GM12891 (cell line): ENCODE data around the gene BTC.

ENCODE experiments used
- DNase-seq: peaks from one replicate; pipeline ENCODE4 v3.0.0; 2011; ENCODE audit warnings: low spot score; ENCODE audit not compliant: insufficient read length
- FAIRE-seq: peaks from 2 replicates; lab custom pipeline; 2011; peaks lifted over from hg19 to GRCh38; lab: Jason Lieb, UNC
- PAX5 ChIP-seq: IDR thresholded peaks from 2 replicates; pipeline ENCODE4 v1.6.1; 2011; ENCODE audit warnings: low read length, moderate library complexity, mild to moderate bottlenecking; ENCODE audit not compliant: insufficient read depth, severe bottlenecking
- POLR2A ChIP-seq: IDR thresholded peaks from 2 replicates; pipeline ENCODE4 v1.6.1; 2011; ENCODE audit warnings: low read depth, low read length, control low read depth
- POLR2AphosphoS5 ChIP-seq: IDR thresholded peaks from 2 replicates; pipeline ENCODE4 v1.6.1; 2011; ENCODE audit warnings: low read depth, low read length, control low read depth
- POU2F2 ChIP-seq: IDR thresholded peaks from 2 replicates; pipeline ENCODE4 v1.6.1; 2011; ENCODE audit warnings: low read depth, mild to moderate bottlenecking, control low read depth, low read length, moderate library complexity
- SPI1 ChIP-seq: IDR thresholded peaks from 2 replicates; pipeline ENCODE4 v1.6.1; 2011; ENCODE audit warnings: low read depth, low read length, control low read depth
- TAF1 ChIP-seq: IDR thresholded peaks from 2 replicates; pipeline ENCODE4 v1.6.1; 2011; ENCODE audit warnings: low read depth, low read length, control low read depth

The BTC gene

GRCh38 chr4:74800310-74800709 lies 6.0 kb upstream of the BTC start:
- no peak for DNase-seq

GRCh38 chr4:74796631-74797030 lies 2.3 kb upstream of the BTC start:
- DNase-seq (no peak), FAIRE-seq (no peak)
- TF ChIP-seq POLR2A (no peak), POLR2AphosphoS5 (no peak), POU2F2 (no peak), TAF1 (no peak), PAX5 (no peak), SPI1 (no peak)

More at GRCh38 chr4:74800310-74800709, 6.0 kb upstream of the BTC start:
- no peak for TF ChIP-seq TAF1
- no peak for TF ChIP-seq POLR2AphosphoS5
- TF ChIP-seq SPI1, result no peak
- TF ChIP-seq POU2F2, result no peak
- TF ChIP-seq PAX5, result no peak
- no peak for TF ChIP-seq POLR2A
- FAIRE-seq, result no peak

GRCh38 chr4:74793757-74794381 lies 454 bp downstream of the BTC start:
- no peak for TF ChIP-seq POLR2AphosphoS5
- FAIRE-seq (no peak), DNase-seq (peak; percentile 14)

- FAIRE-seq (no peak), DNase-seq (no peak)
- no peak for TF ChIP-seq POLR2A
- no peak for TF ChIP-seq PAX5
- TF ChIP-seq SPI1, result no peak
- no peak for TF ChIP-seq TAF1
- TF ChIP-seq POLR2AphosphoS5, result no peak
- no peak for TF ChIP-seq POU2F2
Observed at GRCh38 chr4:74790652-74791051, 3.7 kb downstream of the BTC start.

GRCh38 chr4:74789518-74789917 lies 4.8 kb downstream of the BTC start:
- FAIRE-seq (no peak), DNase-seq (no peak)
- TF ChIP-seq TAF1, result no peak
- no peak for TF ChIP-seq PAX5
- no peak for TF ChIP-seq SPI1
- TF ChIP-seq POU2F2, result no peak
- TF ChIP-seq POLR2A, result no peak
- no peak for TF ChIP-seq POLR2AphosphoS5

- no peak for FAIRE-seq
- no peak for DNase-seq
- TF ChIP-seq SPI1, result no peak
- no peak for TF ChIP-seq POLR2AphosphoS5
- no peak for TF ChIP-seq TAF1
- TF ChIP-seq PAX5, result no peak
- no peak for TF ChIP-seq POLR2A
- no peak for TF ChIP-seq POU2F2
Observed at GRCh38 chr4:74777531-74777930, 16.8 kb downstream of the BTC start.

GRCh38 chr4:74772783-74773182 lies 21.5 kb downstream of the BTC start:
- DNase-seq (no peak), FAIRE-seq (no peak)
- TF ChIP-seq PAX5 (no peak), POU2F2 (no peak), TAF1 (no peak), POLR2A (no peak), SPI1 (no peak), POLR2AphosphoS5 (no peak)

GRCh38 chr4:74772106-74772505 lies 22.2 kb downstream of the BTC start:
- DNase-seq (no peak), FAIRE-seq (no peak)
- TF ChIP-seq PAX5, result no peak
- TF ChIP-seq TAF1, result no peak
- no peak for TF ChIP-seq POLR2A
- TF ChIP-seq POU2F2, result no peak
- no peak for TF ChIP-seq SPI1
- TF ChIP-seq POLR2AphosphoS5, result no peak

- TF ChIP-seq SPI1 (no peak), POLR2AphosphoS5 (no peak), POU2F2 (no peak), PAX5 (no peak), TAF1 (no peak), POLR2A (no peak)
- DNase-seq (no peak), FAIRE-seq (no peak)
Observed at GRCh38 chr4:74770226-74770910, 24.0 kb downstream of the BTC start.

GRCh38 chr4:74768857-74769525 lies 25.3 kb downstream of the BTC start:
- no peak for DNase-seq
- TF ChIP-seq SPI1, result no peak
- TF ChIP-seq TAF1, result no peak
- no peak for TF ChIP-seq POU2F2
- TF ChIP-seq PAX5, result no peak
- no peak for TF ChIP-seq POLR2A
- TF ChIP-seq POLR2AphosphoS5, result no peak
- no peak for FAIRE-seq
